ENCODE results near the gene ARHGAP5. TPM values are rescaled to one million over a fixed set of nuclear protein-coding genes. Genes with fewer than 3 reads are reported as not detected.

Gene ARHGAP5
- total and polyA plus RNA-seq, 9 of the 15 experiments (the other 6 are each of a cell fraction or from before 2014, with no cell fraction given) = 3.1 to 21.8 (median 12.1) TPM

- no peak overlapping the region for H3K4me3 ChIP-seq
- no peak for FAIRE-seq
- in situ Hi-C loops (cut with MboI) = no loop called here
- H3K9ac ChIP-seq (ENCODE audit: insufficient read depth in 1 of 2, low read depth in 2 of 2, low read length in 2 of 2) = no peak overlapping the region
- no peak for ATAC-seq
- no peaks in the 10 kb centered on the region for H3K9me1 ChIP-seq (ENCODE audit: control insufficient read depth, insufficient read depth, low read length)
- H2AFZ ChIP-seq (ENCODE audit: low read depth, low read length) = peak overlapping the region; percentile 51; the same call in 1 of the 2 replicates
- intact Hi-C loops (cut with micrococcal nuclease) = no loop called here
- H3K4me2 ChIP-seq (ENCODE audit: insufficient read depth, low read length) = peak overlapping the region; percentile 17; the same call in 1 of the 2 replicates
- H3K27ac ChIP-seq (ENCODE audit: extremely low read depth, low read depth, low read length) = no peak overlapping the region
- H4K20me1 ChIP-seq (replicated peaks; ENCODE audit: control insufficient read depth, insufficient read depth, low read length) = no peaks in the 10 kb centered on the region
- H3K27me3 ChIP-seq (ENCODE audit: control insufficient read depth in 2 of 2, insufficient read depth in 2 of 2, low read length in 2 of 2) = no peaks in the 10 kb centered on the region
- H3K4me1 ChIP-seq (replicated peaks in 1 of 2; ENCODE audit: control insufficient read depth in 2 of 2, insufficient read depth in 2 of 2, low read length in 2 of 2) = peaks cover 2 to 3% of the 10 kb centered on the region in 2 experiments; a peak in 4 of 5 replicates
- ChIA-PET POLR2A (interaction anchor here (0.6 kb wide), 1 partner anchor 413 kb away, joined by 3 read pairs; no protein-coding TSS in a partner anchor), CTCF (ENCODE audit: low intra/inter-chr PET ratio) (no interaction called here)
- no peak for TF ChIP-seq MCM3 (IDR thresholded peaks at IDR 0.05)
- peak in 1 of 2 experiments; percentile 59; a peak in 1 of 4 replicates for TF ChIP-seq SRF (CRISPR knock-in tag; IDR thresholded peaks at IDR 0.05)
- H3K79me2 ChIP-seq (ENCODE audit: control insufficient read depth, insufficient read depth, low read length) = no peaks in the 10 kb centered on the region
- H3K9me3 ChIP-seq (replicated peaks; ENCODE audit: control insufficient read depth, insufficient read depth, low read depth, low read length) = no peaks in the 10 kb centered on the region
- DNase-seq (ENCODE audit: extremely low read depth in 1 of 4, low spot score in 3 of 4) = no peak
- no peaks in the 10 kb centered on the region for H3K36me3 ChIP-seq (ENCODE audit: control insufficient read depth, insufficient read depth, low read length)
- 8% methylated on average over 1 of the region's 2 CpGs for WGBS (ENCODE audit: insufficient coverage, low coverage, missing lambda C conversion rate)
- no TSS peak for BruUV-seq (replicated peaks)
Observed at GRCh38 chr14:32206552-32206951, 129.4 kb downstream of the ARHGAP5 start.

- H4K20me1 ChIP-seq (replicated peaks; ENCODE audit: control insufficient read depth, insufficient read depth, low read length) = no peaks in the 10 kb centered on the region
- H3K9me3 ChIP-seq (replicated peaks; ENCODE audit: control insufficient read depth, insufficient read depth, low read depth, low read length) = no peaks in the 10 kb centered on the region
- FAIRE-seq = no peak
- WGBS (ENCODE audit: insufficient coverage, low coverage, missing lambda C conversion rate) = 50% methylated on average over 1 of the region's 3 CpGs
- TF ChIP-seq CBX2 (IDR thresholded peaks at IDR 0.05; ENCODE audit: insufficient read depth, low read length, poor library complexity, severe bottlenecking) = no peak
- TF ChIP-seq CBX5 (IDR thresholded peaks at IDR 0.05; ENCODE audit: borderline replicate concordance, low read depth) = no peak
- no peak overlapping the region for H3K9ac ChIP-seq (ENCODE audit: insufficient read depth in 1 of 2, low read depth in 2 of 2, low read length in 2 of 2)
- H3K27ac ChIP-seq (ENCODE audit: extremely low read depth, low read depth, low read length) = no peak overlapping the region
- H3K79me2 ChIP-seq (ENCODE audit: control insufficient read depth, insufficient read depth, low read length) = no peaks in the 10 kb centered on the region
- no peak overlapping the region for H3K4me2 ChIP-seq (ENCODE audit: insufficient read depth, low read length)
- no peak for DNase-seq (ENCODE audit: extremely low read depth in 1 of 4, low spot score in 3 of 4)
- ATAC-seq = no peak
- ChIA-PET CTCF (ENCODE audit: low intra/inter-chr PET ratio) (no interaction called here), POLR2A (no interaction called here)
- no peaks in the 10 kb centered on the region for H3K36me3 ChIP-seq (ENCODE audit: control insufficient read depth, insufficient read depth, low read length)
- no peaks in the 10 kb centered on the region; a peak in 4 of 5 replicates for H3K4me1 ChIP-seq (replicated peaks in 1 of 2; ENCODE audit: control insufficient read depth in 2 of 2, insufficient read depth in 2 of 2, low read length in 2 of 2)
- BruUV-seq (replicated peaks) = no TSS peak
- in situ Hi-C loops (cut with MboI) = no loop called here
- H2AFZ ChIP-seq (ENCODE audit: low read depth, low read length) = no peak overlapping the region
- no peaks in the 10 kb centered on the region for H3K27me3 ChIP-seq (ENCODE audit: control insufficient read depth in 2 of 2, insufficient read depth in 2 of 2, low read length in 2 of 2)
- H3K4me3 ChIP-seq = no peak overlapping the region
- intact Hi-C loops (cut with micrococcal nuclease) = no loop called here
- no peaks in the 10 kb centered on the region for H3K9me1 ChIP-seq (ENCODE audit: control insufficient read depth, insufficient read depth, low read length)
Observed at GRCh38 chr14:32208490-32208889, 131.4 kb downstream of the ARHGAP5 start.

Small RNA genes within 50 kb of the gene (small RNA-seq; reads per million reads assigned to genes)
- 27.8 reads per million, percentile 97 among the genes with 10 or more reads in this experiment for gene RNU6-7
- gene RNU6-8 = 0.11 reads per million

Other genes with a start within 250 kb of the ARHGAP5 start
- gene RNU6-7, start 124.7 kb downstream of the ARHGAP5 start, total RNA-seq (2014; rRNA removed) = not detected in 2 replicates
- not detected in 2 replicates for gene RNU6-7, start 124.7 kb downstream of the ARHGAP5 start, total RNA-seq (2014; rRNA removed; fragmentation: Illumina TruSeq; extraction: Trizol)
- gene RNU6-7, start 124.7 kb downstream of the ARHGAP5 start, total RNA-seq (2015; rRNA removed; fragmentation: Illumina TruSeq; extraction: Trizol) = not detected in 2 replicates
- not detected in 2 replicates for gene RNU6-7, start 124.7 kb downstream of the ARHGAP5 start, total RNA-seq (2021)
- not detected in 2 replicates for gene RNU6-7, start 124.7 kb downstream of the ARHGAP5 start, polyA plus RNA-seq (2011; rRNA removed)
- not detected in 2 replicates for gene RNU6-7, start 124.7 kb downstream of the ARHGAP5 start, polyA plus RNA-seq (2014; fragmentation: Illumina TruSeq; extraction: Trizol)
- not detected for gene RNU6-7, start 124.7 kb downstream of the ARHGAP5 start, polyA plus RNA-seq (2014; fragmentation: Nextera tagmentation; extraction: Ambion mirVana)
- not detected in 2 replicates for gene RNU6-7, start 124.7 kb downstream of the ARHGAP5 start, polyA plus RNA-seq (2014; rRNA removed)
- gene RNU6-8, start 126.0 kb downstream of the ARHGAP5 start, total RNA-seq (2014; rRNA removed) = not detected in 2 replicates
- gene RNU6-8, start 126.0 kb downstream of the ARHGAP5 start, total RNA-seq (2014; rRNA removed; fragmentation: Illumina TruSeq; extraction: Trizol) = not detected in 2 replicates
- gene RNU6-8, start 126.0 kb downstream of the ARHGAP5 start, total RNA-seq (2015; rRNA removed; fragmentation: Illumina TruSeq; extraction: Trizol) = not detected in 2 replicates
- not detected in 2 replicates for gene RNU6-8, start 126.0 kb downstream of the ARHGAP5 start, total RNA-seq (2021)
- not detected in 2 replicates for gene RNU6-8, start 126.0 kb downstream of the ARHGAP5 start, polyA plus RNA-seq (2011; rRNA removed)
- not detected in 2 replicates for gene RNU6-8, start 126.0 kb downstream of the ARHGAP5 start, polyA plus RNA-seq (2014; fragmentation: Illumina TruSeq; extraction: Trizol)
- not detected for gene RNU6-8, start 126.0 kb downstream of the ARHGAP5 start, polyA plus RNA-seq (2014; fragmentation: Nextera tagmentation; extraction: Ambion mirVana)
- gene RNU6-8, start 126.0 kb downstream of the ARHGAP5 start, polyA plus RNA-seq (2014; rRNA removed) = not detected in 2 replicates

All from K562 (cell line).